ENCODE measurements around the gene BIN1. TPM values are rescaled to one million over a fixed set of nuclear protein-coding genes. Genes with fewer than 3 reads are reported as not detected.

BIN1 gene
- polyA plus RNA-seq, 1 donor (not counting 4 experiments of a cell fraction or from before 2014, with no cell fraction given) = 5.4 TPM

DNA sequence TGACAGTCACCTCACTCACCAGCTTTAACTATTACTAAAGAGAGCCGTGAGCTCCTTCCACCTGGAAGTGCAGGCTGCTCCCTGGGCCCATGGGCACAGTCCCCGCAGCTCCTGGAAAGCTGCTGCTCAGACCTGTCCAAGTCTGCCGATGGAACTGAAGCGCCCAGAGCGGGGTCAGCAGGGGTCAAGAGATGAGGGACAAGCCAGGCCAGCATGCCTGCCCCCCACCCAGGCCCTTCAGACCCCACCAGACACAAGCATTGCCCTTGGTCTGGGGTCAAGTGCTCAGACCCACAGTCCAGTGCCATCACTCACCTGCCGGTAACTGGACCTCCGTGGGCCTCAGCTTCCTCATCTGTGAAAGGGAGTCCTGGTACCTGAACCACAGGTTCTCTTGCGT, 59.9 kb downstream of the BIN1 start:
- TF ChIP-seq, protein P1, sequence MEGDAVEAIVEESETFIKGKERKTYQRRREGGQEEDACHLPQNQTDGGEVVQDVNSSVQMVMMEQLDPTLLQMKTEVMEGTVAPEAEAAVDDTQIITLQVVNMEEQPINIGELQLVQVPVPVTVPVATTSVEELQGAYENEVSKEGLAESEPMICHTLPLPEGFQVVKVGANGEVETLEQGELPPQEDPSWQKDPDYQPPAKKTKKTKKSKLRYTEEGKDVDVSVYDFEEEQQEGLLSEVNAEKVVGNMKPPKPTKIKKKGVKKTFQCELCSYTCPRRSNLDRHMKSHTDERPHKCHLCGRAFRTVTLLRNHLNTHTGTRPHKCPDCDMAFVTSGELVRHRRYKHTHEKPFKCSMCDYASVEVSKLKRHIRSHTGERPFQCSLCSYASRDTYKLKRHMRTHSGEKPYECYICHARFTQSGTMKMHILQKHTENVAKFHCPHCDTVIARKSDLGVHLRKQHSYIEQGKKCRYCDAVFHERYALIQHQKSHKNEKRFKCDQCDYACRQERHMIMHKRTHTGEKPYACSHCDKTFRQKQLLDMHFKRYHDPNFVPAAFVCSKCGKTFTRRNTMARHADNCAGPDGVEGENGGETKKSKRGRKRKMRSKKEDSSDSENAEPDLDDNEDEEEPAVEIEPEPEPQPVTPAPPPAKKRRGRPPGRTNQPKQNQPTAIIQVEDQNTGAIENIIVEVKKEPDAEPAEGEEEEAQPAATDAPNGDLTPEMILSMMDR (optimal IDR thresholded peaks at IDR 0.05 in 1 of 3, IDR thresholded peaks at IDR 0.05 in 1 of 3, conservative IDR thresholded peaks at IDR 0.05 in 1 of 3; ENCODE audit: extremely low read depth in 1 of 3, insufficient read depth in 2 of 3, low read length in 3 of 3) = no peak
- no peak for TF ChIP-seq EZH2 (IDR thresholded peaks at IDR 0.05; ENCODE audit: low read length)
- H3K79me2 ChIP-seq (ENCODE audit: control insufficient read depth, insufficient read depth, low read length) = no peaks in the 10 kb centered on the region
- no peak overlapping the region for H3K4me2 ChIP-seq (ENCODE audit: control insufficient read depth, extremely low read depth, insufficient read depth, low read depth, low read length)
- H3K36me3 ChIP-seq (ENCODE audit: control insufficient read depth in 2 of 2, extremely low read depth in 1 of 2, insufficient read depth in 2 of 2, low read length in 2 of 2) = no peaks in the 10 kb centered on the region
- H2AFZ ChIP-seq (ENCODE audit: control insufficient read depth, low read length) = no peak overlapping the region
- no peak overlapping the region for H3K4me3 ChIP-seq (ENCODE audit: control insufficient read depth in 2 of 3, extremely low read depth in 1 of 3, insufficient read depth in 2 of 3, low read depth in 1 of 3, low read length in 3 of 3)
- H3K9ac ChIP-seq (ENCODE audit: control insufficient read depth, extremely low read depth, insufficient read depth, low read length) = no peak overlapping the region
- DNase-seq (ENCODE audit: low read depth, low spot score) = no peak
- peaks cover 5% of the 10 kb centered on the region for H3K9me3 ChIP-seq (ENCODE audit: control insufficient read depth, low read depth, low read length)
- no peak for FAIRE-seq
- peaks cover 4% of the 10 kb centered on the region for H4K20me1 ChIP-seq (ENCODE audit: control insufficient read depth, extremely low read depth, insufficient read depth, low read length)
- no peaks in the 10 kb centered on the region for H3K4me1 ChIP-seq (ENCODE audit: control insufficient read depth, extremely low read depth, insufficient read depth, low read length)
- no peak overlapping the region for H3K27ac ChIP-seq (ENCODE audit: control insufficient read depth, insufficient read depth, low read length)
- H3K9me1 ChIP-seq (ENCODE audit: control insufficient read depth, extremely low read depth, insufficient read depth, low read length) = no peaks in the 10 kb centered on the region
- dilution Hi-C loops (cut with MboI; ENCODE audit: extremely low pct_ligation_motif_present, low sequenced_read_pairs) = no loop called here
- H3K27me3 ChIP-seq (ENCODE audit: control insufficient read depth, extremely low read depth, insufficient read depth, low read length) = no peaks in the 10 kb centered on the region

DNA sequence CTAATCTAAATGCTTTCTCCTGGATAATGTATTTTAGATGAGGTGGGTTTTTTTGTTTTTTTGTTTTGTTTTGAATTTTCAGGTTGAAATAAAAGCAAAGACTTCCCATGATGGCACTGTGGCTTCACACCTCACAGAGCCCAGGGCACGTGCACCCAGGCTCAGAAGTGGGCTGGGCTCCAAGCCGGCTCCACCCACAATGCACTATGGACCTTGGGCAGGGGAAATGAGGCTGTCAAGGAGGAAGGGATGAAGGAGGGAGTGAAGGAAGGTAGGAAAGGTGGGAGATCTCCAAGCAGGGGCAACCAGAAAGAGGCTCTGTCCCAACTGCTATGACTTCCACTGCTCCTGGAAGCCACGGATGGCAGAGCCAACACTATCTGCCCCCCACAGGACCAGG, 60.4 kb downstream of the BIN1 start:
- peaks cover 4% of the 10 kb centered on the region for H4K20me1 ChIP-seq (ENCODE audit: control insufficient read depth, extremely low read depth, insufficient read depth, low read length)
- no peaks in the 10 kb centered on the region for H3K36me3 ChIP-seq (ENCODE audit: control insufficient read depth in 2 of 2, extremely low read depth in 1 of 2, insufficient read depth in 2 of 2, low read length in 2 of 2)
- no peak overlapping the region for H3K9ac ChIP-seq (ENCODE audit: control insufficient read depth, extremely low read depth, insufficient read depth, low read length)
- TF ChIP-seq, protein P1 (optimal IDR thresholded peaks at IDR 0.05 in 1 of 3, IDR thresholded peaks at IDR 0.05 in 1 of 3, conservative IDR thresholded peaks at IDR 0.05 in 1 of 3; ENCODE audit: extremely low read depth in 1 of 3, insufficient read depth in 2 of 3, low read length in 3 of 3) = no peak
- TF ChIP-seq EZH2 (IDR thresholded peaks at IDR 0.05; ENCODE audit: low read length) = no peak
- no peak overlapping the region for H3K4me3 ChIP-seq (ENCODE audit: control insufficient read depth in 2 of 3, extremely low read depth in 1 of 3, insufficient read depth in 2 of 3, low read depth in 1 of 3, low read length in 3 of 3)
- H3K27ac ChIP-seq (ENCODE audit: control insufficient read depth, insufficient read depth, low read length) = no peak overlapping the region
- H3K4me1 ChIP-seq (ENCODE audit: control insufficient read depth, extremely low read depth, insufficient read depth, low read length) = no peaks in the 10 kb centered on the region
- dilution Hi-C loops (cut with MboI; ENCODE audit: extremely low pct_ligation_motif_present, low sequenced_read_pairs) = no loop called here
- no peak for DNase-seq (ENCODE audit: low read depth, low spot score)
- H3K9me1 ChIP-seq (ENCODE audit: control insufficient read depth, extremely low read depth, insufficient read depth, low read length) = no peaks in the 10 kb centered on the region
- no peak for FAIRE-seq
- no peak overlapping the region for H3K4me2 ChIP-seq (ENCODE audit: control insufficient read depth, extremely low read depth, insufficient read depth, low read depth, low read length)
- H3K79me2 ChIP-seq (ENCODE audit: control insufficient read depth, insufficient read depth, low read length) = no peaks in the 10 kb centered on the region
- peaks cover 5% of the 10 kb centered on the region for H3K9me3 ChIP-seq (ENCODE audit: control insufficient read depth, low read depth, low read length)
- H3K27me3 ChIP-seq (ENCODE audit: control insufficient read depth, extremely low read depth, insufficient read depth, low read length) = no peaks in the 10 kb centered on the region
- H2AFZ ChIP-seq (ENCODE audit: control insufficient read depth, low read length) = no peak overlapping the region
